NCI-H2029 (cell line): ENCODE results near the gene HBEGF.

Source experiments
- DNase-seq: peaks from one replicate; lab custom pipeline; 2025; lab: John Stamatoyannopoulos, UW

The HBEGF gene

GRCh38 chr5:140336388-140336787 lies 10.0 kb downstream of the HBEGF start:
- DNase-seq = no peak

GRCh38 chr5:140331638-140332037 lies 14.8 kb downstream of the HBEGF start:
- DNase-seq = no peak

- no peak for DNase-seq
Observed at GRCh38 chr5:140329739-140330481, 16.5 kb downstream of the HBEGF start.

GRCh38 chr5:140328036-140328764 lies 18.2 kb downstream of the HBEGF start:
- DNase-seq = no peak

- DNase-seq = no peak
Observed at GRCh38 chr5:140327589-140327988, 18.8 kb downstream of the HBEGF start.

- DNase-seq = no peak
Observed at GRCh38 chr5:140325486-140325885, 20.9 kb downstream of the HBEGF start.

- DNase-seq = no peak
Observed at GRCh38 chr5:140324617-140325241, 21.7 kb downstream of the HBEGF start.

- DNase-seq = no peak
Observed at GRCh38 chr5:140324041-140324600, 22.3 kb downstream of the HBEGF start.

GRCh38 chr5:140322751-140323731 lies 23.4 kb downstream of the HBEGF start:
- peak; percentile 96 for DNase-seq

GRCh38 chr5:140321796-140322195 lies 24.6 kb downstream of the HBEGF start:
- no peak for DNase-seq

- DNase-seq = no peak
Observed at GRCh38 chr5:140319833-140320232, 26.6 kb downstream of the HBEGF start.

GRCh38 chr5:140318792-140319191 lies 27.6 kb downstream of the HBEGF start:
- DNase-seq = no peak

- no peak for DNase-seq
Observed at GRCh38 chr5:140317859-140318258, 28.5 kb downstream of the HBEGF start.

GRCh38 chr5:140312791-140313189 lies 33.6 kb downstream of the HBEGF start:
- no peak for DNase-seq

GRCh38 chr5:140312067-140312790 lies 34.2 kb downstream of the HBEGF start:
- DNase-seq = no peak

- no peak for DNase-seq
Observed at GRCh38 chr5:140311011-140311467, 35.4 kb downstream of the HBEGF start.

GRCh38 chr5:140310434-140310833 lies 36.0 kb downstream of the HBEGF start:
- no peak for DNase-seq

GRCh38 chr5:140309706-140310249 lies 36.6 kb downstream of the HBEGF start:
- no peak for DNase-seq

GRCh38 chr5:140305471-140305870 lies 40.9 kb downstream of the HBEGF start:
- DNase-seq = no peak

- DNase-seq = no peak
Observed at GRCh38 chr5:140303966-140304365, 42.4 kb downstream of the HBEGF start.
